NCI-H2227 (cell line): ENCODE measurements around the gene MYD88.
"Not testable (repeated sequence)": the region's sequence is repeated elsewhere in the genome, so short reads cannot be mapped to it uniquely, and the experiment has no call there.

Source experiments
- DNase-seq: peaks from one replicate; lab custom pipeline; 2025; ENCODE audit not compliant: unreplicated experiment; lab: John Stamatoyannopoulos, UW

Gene MYD88

GRCh38 chr3:38141173-38141951 lies 2.9 kb downstream of the MYD88 start:
- DNase-seq = no peak

GRCh38 chr3:38141952-38142273 lies 3.5 kb downstream of the MYD88 start:
- no peak for DNase-seq

GRCh38 chr3:38142959-38143358 lies 4.5 kb downstream of the MYD88 start:
- no peak for DNase-seq

- no peak for DNase-seq
These were observed 5.0 kb downstream of the MYD88 start for GRCh38 chr3:38143511-38143910.

- DNase-seq = no peak
These were observed 8.0 kb downstream of the MYD88 start for GRCh38 chr3:38146504-38146903.

- DNase-seq = no peak
These were observed 9.0 kb downstream of the MYD88 start for GRCh38 chr3:38147421-38147820.

GRCh38 chr3:38148311-38148882 lies 9.9 kb downstream of the MYD88 start:
- no peak for DNase-seq

GRCh38 chr3:38149708-38150107 lies 11.2 kb downstream of the MYD88 start:
- DNase-seq = no peak

- DNase-seq = no peak
These were observed 12.5 kb downstream of the MYD88 start for GRCh38 chr3:38150780-38151528.

GRCh38 chr3:38151667-38152265 lies 13.3 kb downstream of the MYD88 start:
- DNase-seq = no peak

- no peak for DNase-seq
These were observed 14.1 kb downstream of the MYD88 start for GRCh38 chr3:38152609-38153008.

GRCh38 chr3:38153221-38153620 lies 14.8 kb downstream of the MYD88 start:
- DNase-seq = no peak

GRCh38 chr3:38154033-38154494 lies 15.6 kb downstream of the MYD88 start:
- DNase-seq = peak; percentile 41

- DNase-seq = no peak
These were observed 16.3 kb downstream of the MYD88 start for GRCh38 chr3:38154625-38155255.

- no peak for DNase-seq
These were observed 17.4 kb downstream of the MYD88 start for GRCh38 chr3:38155825-38156224.

- DNase-seq = no peak
These were observed 18.7 kb downstream of the MYD88 start for GRCh38 chr3:38157117-38157516.

- peak; percentile 31 for DNase-seq
These were observed 19.1 kb downstream of the MYD88 start for GRCh38 chr3:38157595-38157994.

- no peak for DNase-seq
These were observed 20.0 kb downstream of the MYD88 start for GRCh38 chr3:38158472-38158871.

GRCh38 chr3:38160704-38161103 lies 22.2 kb downstream of the MYD88 start:
- DNase-seq = not testable (repeated sequence)

GRCh38 chr3:38163117-38163840 lies 24.8 kb downstream of the MYD88 start:
- no peak for DNase-seq
